ENCODE results near the gene PILRA. TPM values are rescaled to one million over a fixed set of nuclear protein-coding genes. Genes with fewer than 3 reads are reported as not detected.

PILRA gene
- polyA plus RNA-seq, 1 of the 3 experiments (the other 2 are of a cell fraction): 0.89 TPM

DNA sequence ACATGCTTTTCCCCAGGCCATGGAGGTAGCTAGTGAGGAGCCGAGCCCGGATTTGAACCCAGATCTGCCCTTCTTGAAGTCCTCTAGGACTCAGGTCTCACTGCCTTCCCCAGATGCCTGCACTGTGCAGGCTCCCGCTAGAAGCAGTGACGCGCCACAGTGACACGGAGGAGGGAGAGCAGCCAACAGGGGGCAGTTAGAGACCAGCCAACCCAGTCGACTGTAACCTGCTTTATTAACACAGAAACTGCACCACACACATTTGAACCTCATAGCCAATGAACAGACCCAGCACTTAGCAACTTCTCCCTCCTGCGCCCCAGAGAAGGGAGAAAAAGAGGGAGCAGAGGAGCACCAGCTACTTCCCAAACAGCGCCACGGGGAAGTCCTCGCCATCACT, 27.4 kb downstream of the PILRA start:
- H3K9me2 ChIP-seq: no peaks in the 10 kb centered on the region
- H3K4me1 ChIP-seq (ENCODE audit: control insufficient read depth in 1 of 2, insufficient read depth in 2 of 2, low read depth in 1 of 2, low read length in 1 of 2): peaks cover 0 to 5% of the 10 kb centered on the region in 2 experiments; a peak in 1 of 4 replicates
- H4K20me1 ChIP-seq (ENCODE audit: insufficient read depth): no peaks in the 10 kb centered on the region
- TF ChIP-seq RAD21 (IDR thresholded peaks at IDR 0.05; ENCODE audit: low read length) (peak; percentile 55), EZH2phosphoT487 (IDR thresholded peaks at IDR 0.05; ENCODE audit: borderline replicate concordance, low read depth) (no peak), YY1 (IDR thresholded peaks at IDR 0.05; ENCODE audit: low read depth) (no peak)
- TF ChIP-seq, protein P1, sequence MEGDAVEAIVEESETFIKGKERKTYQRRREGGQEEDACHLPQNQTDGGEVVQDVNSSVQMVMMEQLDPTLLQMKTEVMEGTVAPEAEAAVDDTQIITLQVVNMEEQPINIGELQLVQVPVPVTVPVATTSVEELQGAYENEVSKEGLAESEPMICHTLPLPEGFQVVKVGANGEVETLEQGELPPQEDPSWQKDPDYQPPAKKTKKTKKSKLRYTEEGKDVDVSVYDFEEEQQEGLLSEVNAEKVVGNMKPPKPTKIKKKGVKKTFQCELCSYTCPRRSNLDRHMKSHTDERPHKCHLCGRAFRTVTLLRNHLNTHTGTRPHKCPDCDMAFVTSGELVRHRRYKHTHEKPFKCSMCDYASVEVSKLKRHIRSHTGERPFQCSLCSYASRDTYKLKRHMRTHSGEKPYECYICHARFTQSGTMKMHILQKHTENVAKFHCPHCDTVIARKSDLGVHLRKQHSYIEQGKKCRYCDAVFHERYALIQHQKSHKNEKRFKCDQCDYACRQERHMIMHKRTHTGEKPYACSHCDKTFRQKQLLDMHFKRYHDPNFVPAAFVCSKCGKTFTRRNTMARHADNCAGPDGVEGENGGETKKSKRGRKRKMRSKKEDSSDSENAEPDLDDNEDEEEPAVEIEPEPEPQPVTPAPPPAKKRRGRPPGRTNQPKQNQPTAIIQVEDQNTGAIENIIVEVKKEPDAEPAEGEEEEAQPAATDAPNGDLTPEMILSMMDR (IDR thresholded peaks at IDR 0.05): 0 out of 2 replicates have a peak, but pooled peaks have one; percentile 21
- TF ChIP-seq, protein P2, sequence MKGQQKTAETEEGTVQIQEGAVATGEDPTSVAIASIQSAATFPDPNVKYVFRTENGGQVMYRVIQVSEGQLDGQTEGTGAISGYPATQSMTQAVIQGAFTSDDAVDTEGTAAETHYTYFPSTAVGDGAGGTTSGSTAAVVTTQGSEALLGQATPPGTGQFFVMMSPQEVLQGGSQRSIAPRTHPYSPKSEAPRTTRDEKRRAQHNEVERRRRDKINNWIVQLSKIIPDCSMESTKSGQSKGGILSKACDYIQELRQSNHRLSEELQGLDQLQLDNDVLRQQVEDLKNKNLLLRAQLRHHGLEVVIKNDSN (IDR thresholded peaks at IDR 0.05; ENCODE audit: borderline replicate concordance, low read depth): no peak
- ChIA-PET POLR2A (no interaction called here), CTCF (interaction anchor here (1.3 to 2.0 kb wide), 4 partner anchors 11 to 168 kb away, joined by 3 to 6 read pairs (median 5); no protein-coding TSS in a partner anchor)
- no peaks in the 10 kb centered on the region for H3K27me3 ChIP-seq (ENCODE audit: insufficient read depth)
- H3K9me3 ChIP-seq: no peaks in the 10 kb centered on the region
- no peaks in the 10 kb centered on the region for H3K79me2 ChIP-seq (ENCODE audit: insufficient read depth)
- peak; percentile 50 for DNase-seq
- no peak overlapping the region for H3K9ac ChIP-seq
- WGBS (ENCODE audit: low lambda C conversion rate): 84% methylated on average over 9 of the region's 11 CpGs
- no peaks in the 10 kb centered on the region for H3F3A ChIP-seq (replicated peaks; ENCODE audit: insufficient read depth)
- H2AFZ ChIP-seq (ENCODE audit: low read depth): no peak overlapping the region
- no peak overlapping the region for H3K27ac ChIP-seq (ENCODE audit: low read depth in 2 of 2, low read length in 1 of 2)
- no peaks in the 10 kb centered on the region for H3K36me3 ChIP-seq (replicated peaks in 1 of 2; ENCODE audit: control insufficient read depth in 1 of 2, insufficient read depth in 2 of 2, low read length in 1 of 2)
- H3K4me2 ChIP-seq: no peak overlapping the region
- no peak overlapping the region for H3K4me3 ChIP-seq (ENCODE audit: low read depth in 2 of 2, low read length in 1 of 2)

DNA sequence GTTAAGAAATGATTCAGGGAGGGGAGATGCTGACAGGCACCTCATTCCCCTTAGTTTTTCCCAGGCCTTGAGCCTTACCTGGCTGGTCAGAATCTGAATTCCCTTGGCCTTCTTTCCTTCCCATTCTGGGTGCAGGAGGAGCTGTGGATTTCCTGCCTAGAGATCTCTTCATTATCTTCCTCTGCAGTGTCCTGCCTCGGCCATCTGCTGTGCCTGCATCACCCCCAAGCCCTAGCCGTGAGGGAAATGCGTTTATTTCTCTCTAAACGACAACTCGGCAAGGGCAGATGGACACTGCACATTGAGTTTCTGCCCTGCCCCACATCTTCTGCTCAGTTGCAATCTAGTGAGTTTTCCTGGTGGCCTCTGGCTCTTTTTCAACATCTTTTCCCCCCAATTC, 28.5 kb downstream of the PILRA start:
- no peaks in the 10 kb centered on the region for H4K20me1 ChIP-seq (ENCODE audit: insufficient read depth)
- CTCF ChIA-PET: interaction anchor here (0.8 to 2.0 kb wide), 6 partner anchors 10 to 167 kb away, joined by 3 to 6 read pairs (median 4); no protein-coding TSS in a partner anchor

More for the DNA sequence above, 28.5 kb downstream of the PILRA start:
- no peaks in the 10 kb centered on the region for H3K79me2 ChIP-seq (ENCODE audit: insufficient read depth)
- H2AFZ ChIP-seq (ENCODE audit: low read depth): no peak overlapping the region
- H3K4me3 ChIP-seq (ENCODE audit: low read depth in 2 of 2, low read length in 1 of 2): no peak overlapping the region
- TF ChIP-seq, protein P1 (IDR thresholded peaks at IDR 0.05): no peak
- TF ChIP-seq POLR2AphosphoS5 (IDR thresholded peaks at IDR 0.05; ENCODE audit: low read depth, low read length): no peak
- TF ChIP-seq NRF1 (IDR thresholded peaks at IDR 0.05; ENCODE audit: low read depth, low read length): no peak
- TF ChIP-seq FOSL2 (IDR thresholded peaks at IDR 0.05; ENCODE audit: borderline replicate concordance, low read depth): no peak
- TF ChIP-seq, protein P2 (IDR thresholded peaks at IDR 0.05; ENCODE audit: borderline replicate concordance, low read depth): no peak
- TF ChIP-seq, protein P3, sequence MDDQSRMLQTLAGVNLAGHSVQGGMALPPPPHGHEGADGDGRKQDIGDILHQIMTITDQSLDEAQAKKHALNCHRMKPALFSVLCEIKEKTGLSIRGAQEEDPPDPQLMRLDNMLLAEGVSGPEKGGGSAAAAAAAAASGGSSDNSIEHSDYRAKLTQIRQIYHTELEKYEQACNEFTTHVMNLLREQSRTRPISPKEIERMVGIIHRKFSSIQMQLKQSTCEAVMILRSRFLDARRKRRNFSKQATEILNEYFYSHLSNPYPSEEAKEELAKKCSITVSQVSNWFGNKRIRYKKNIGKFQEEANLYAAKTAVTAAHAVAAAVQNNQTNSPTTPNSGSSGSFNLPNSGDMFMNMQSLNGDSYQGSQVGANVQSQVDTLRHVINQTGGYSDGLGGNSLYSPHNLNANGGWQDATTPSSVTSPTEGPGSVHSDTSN (IDR thresholded peaks at IDR 0.05): no peak
- H3K27ac ChIP-seq (ENCODE audit: low read depth in 2 of 2, low read length in 1 of 2): no peak overlapping the region
- DNase-seq: peak; percentile 39
- H3K9me2 ChIP-seq: no peaks in the 10 kb centered on the region
- H3K9ac ChIP-seq: no peak overlapping the region
- H3K9me3 ChIP-seq: no peaks in the 10 kb centered on the region
- POLR2A ChIA-PET: interaction anchor here (0.6 kb wide), 2 partner anchors 28 to 32 kb away, joined by 3 read pairs; partner anchors contain the start of gene MEPCE
- H3K4me2 ChIP-seq: no peak overlapping the region
- WGBS (ENCODE audit: low lambda C conversion rate): 74% methylated on average over 5 of the region's 5 CpGs
- no peaks in the 10 kb centered on the region for H3F3A ChIP-seq (replicated peaks; ENCODE audit: insufficient read depth)
- no peaks in the 10 kb centered on the region for H3K36me3 ChIP-seq (replicated peaks in 1 of 2; ENCODE audit: control insufficient read depth in 1 of 2, insufficient read depth in 2 of 2, low read length in 1 of 2)
- no peaks in the 10 kb centered on the region for H3K27me3 ChIP-seq (ENCODE audit: insufficient read depth)
- peaks cover 0 to 5% of the 10 kb centered on the region in 2 experiments; a peak in 1 of 4 replicates for H3K4me1 ChIP-seq (ENCODE audit: control insufficient read depth in 1 of 2, insufficient read depth in 2 of 2, low read depth in 1 of 2, low read length in 1 of 2)

Data from SK-N-SH (cell line).